NCI-H2196 (cell line): ENCODE data around the gene RABGGTB.
"Not testable (repeated sequence)": the region's sequence is repeated elsewhere in the genome, so short reads cannot be mapped to it uniquely, and the experiment has no call there.

Experiments
- DNase-seq: peaks from one replicate; lab custom pipeline; 2025; ENCODE audit not compliant: unreplicated experiment; lab: John Stamatoyannopoulos, UW

RABGGTB gene

GRCh38 chr1:75795703-75796193 lies 9.7 kb downstream of the RABGGTB start:
- DNase-seq: no peak

- no peak for DNase-seq
Observed at GRCh38 chr1:75796376-75797272, 10.6 kb downstream of the RABGGTB start, which contains the start of gene MSH4. TSS of gene MSH4 (plus strand) at chr1:75796882. CDS start at chr1:75796986, 104 bp downstream.

GRCh38 chr1:75797273-75797588 lies 11.2 kb downstream of the RABGGTB start:
- DNase-seq: no peak

GRCh38 chr1:75797606-75798216 lies 11.7 kb downstream of the RABGGTB start:
- no peak for DNase-seq

GRCh38 chr1:75801480-75801879 lies 15.4 kb downstream of the RABGGTB start:
- DNase-seq: not testable (repeated sequence)

GRCh38 chr1:75808921-75809320 lies 22.9 kb downstream of the RABGGTB start:
- DNase-seq: no peak

- DNase-seq: not testable (repeated sequence)
Observed at GRCh38 chr1:75810113-75810512, 24.1 kb downstream of the RABGGTB start.

- no peak for DNase-seq
Observed at GRCh38 chr1:75811211-75811981, 25.3 kb downstream of the RABGGTB start.

- no peak for DNase-seq
Observed at GRCh38 chr1:75812065-75812464, 26.0 kb downstream of the RABGGTB start.

- not testable (repeated sequence) for DNase-seq
Observed at GRCh38 chr1:75823596-75823995, 37.5 kb downstream of the RABGGTB start.

GRCh38 chr1:75836528-75837100 lies 50.6 kb downstream of the RABGGTB start:
- no peak for DNase-seq

GRCh38 chr1:75838079-75838478 lies 52.0 kb downstream of the RABGGTB start:
- DNase-seq: no peak

GRCh38 chr1:75841421-75841820 lies 55.4 kb downstream of the RABGGTB start:
- no peak for DNase-seq
